ENCODE results near the gene TRIM60.

DNA sequence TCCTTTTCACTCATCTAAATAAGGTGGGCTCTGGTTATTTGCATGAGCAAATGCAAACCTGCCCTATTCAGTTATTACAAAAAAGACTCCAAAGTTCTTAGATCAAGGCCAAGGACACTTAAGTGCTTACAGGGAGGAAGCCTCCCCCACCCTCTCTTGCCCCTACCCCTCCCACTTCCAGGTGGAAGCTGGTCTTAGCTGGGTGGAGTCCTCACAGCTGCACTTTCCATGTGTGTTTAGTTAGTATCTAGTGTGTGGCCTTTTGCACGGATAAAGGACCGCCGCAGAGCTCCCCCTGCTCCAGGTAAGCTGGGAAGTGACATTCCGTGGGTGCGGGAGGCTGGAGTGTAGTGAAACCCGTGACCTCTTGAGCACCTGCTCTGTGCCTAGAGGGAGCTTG lies 21.8 kb downstream of the TRIM60 start, which contains the start of gene TRIM75:
- TF ChIP-seq, protein P1, sequence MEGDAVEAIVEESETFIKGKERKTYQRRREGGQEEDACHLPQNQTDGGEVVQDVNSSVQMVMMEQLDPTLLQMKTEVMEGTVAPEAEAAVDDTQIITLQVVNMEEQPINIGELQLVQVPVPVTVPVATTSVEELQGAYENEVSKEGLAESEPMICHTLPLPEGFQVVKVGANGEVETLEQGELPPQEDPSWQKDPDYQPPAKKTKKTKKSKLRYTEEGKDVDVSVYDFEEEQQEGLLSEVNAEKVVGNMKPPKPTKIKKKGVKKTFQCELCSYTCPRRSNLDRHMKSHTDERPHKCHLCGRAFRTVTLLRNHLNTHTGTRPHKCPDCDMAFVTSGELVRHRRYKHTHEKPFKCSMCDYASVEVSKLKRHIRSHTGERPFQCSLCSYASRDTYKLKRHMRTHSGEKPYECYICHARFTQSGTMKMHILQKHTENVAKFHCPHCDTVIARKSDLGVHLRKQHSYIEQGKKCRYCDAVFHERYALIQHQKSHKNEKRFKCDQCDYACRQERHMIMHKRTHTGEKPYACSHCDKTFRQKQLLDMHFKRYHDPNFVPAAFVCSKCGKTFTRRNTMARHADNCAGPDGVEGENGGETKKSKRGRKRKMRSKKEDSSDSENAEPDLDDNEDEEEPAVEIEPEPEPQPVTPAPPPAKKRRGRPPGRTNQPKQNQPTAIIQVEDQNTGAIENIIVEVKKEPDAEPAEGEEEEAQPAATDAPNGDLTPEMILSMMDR (conservative IDR thresholded peaks at IDR 0.05; ENCODE audit: low read length): no peak
- no peak for TF ChIP-seq EZH2phosphoT487 (IDR thresholded peaks at IDR 0.05; ENCODE audit: borderline replicate concordance, low read depth, low read length)

Data from OCI-LY7 (cell line).